CD14-positive monocyte (primary cell): Measurements from ENCODE around the gene AKAP12. TPM values are rescaled to one million over a fixed set of nuclear protein-coding genes. Genes with fewer than 3 reads are reported as not detected.

Source experiments
- DNase-seq, 3 donors: peaks; one replicate each; pipeline ENCODE4 v3.0.0-alpha.2; 2011 to 2022
- H2AFZ ChIP-seq: 2 replicates; pipeline ENCODE4 v1.6.0; 2012; ENCODE audit warnings: mild to moderate bottlenecking, low read depth, low read length, inconsistent platforms; ENCODE audit not compliant: insufficient read depth, poor library complexity, severe bottlenecking
- H3K27ac ChIP-seq, 2 donors: 1 replicate in 1 of 2; 2 replicates in 1 of 2; pipeline ENCODE4 v1.5.1; 2012 to 2013; ENCODE audit warnings: low read length in 2 of 2, control low read depth in 1 of 2, inconsistent platforms in 1 of 2, low read depth in 1 of 2, mild to moderate bottlenecking in 1 of 2
- H3K27me3 ChIP-seq, 2 donors: one replicate each; pipeline versions ENCODE4 v1.6.0 to v1.6.1; 2011 to 2013; ENCODE audit warnings: low read length in 2 of 2; ENCODE audit not compliant: control insufficient read depth in 2 of 2, insufficient read depth in 2 of 2
- H3K36me3 ChIP-seq, 2 donors: replicated peaks in 1 of 2; 1 replicate in 1 of 2; 2 replicates in 1 of 2; pipeline versions ENCODE4 v1.5.1 to v1.6.1; 2012 to 2013; ENCODE audit warnings: low read length in 2 of 2, control low read depth in 1 of 2, inconsistent platforms in 1 of 2, mild to moderate bottlenecking in 1 of 2; ENCODE audit not compliant: insufficient read depth in 2 of 2, control insufficient read depth in 1 of 2
- H3K4me1 ChIP-seq, 2 donors: 1 replicate in 1 of 2; 2 replicates in 1 of 2; pipeline versions ENCODE4 v1.5.1 to v1.6.1; 2012 to 2013; ENCODE audit warnings: low read length in 2 of 2, control low read depth in 1 of 2, inconsistent platforms in 1 of 2, mild to moderate bottlenecking in 1 of 2, moderate library complexity in 1 of 2; ENCODE audit not compliant: insufficient read depth in 2 of 2, control insufficient read depth in 1 of 2
- H3K4me2 ChIP-seq: replicated peaks from 2 replicates; pipeline ENCODE3; 2012; ENCODE audit warnings: low read length, moderate library complexity, mild to moderate bottlenecking; ENCODE audit not compliant: poor library complexity, severe bottlenecking; ENCODE audit errors: extremely low read depth
- H3K4me3 ChIP-seq, 3 experiments: fragments of 200-600 bp in 1 of 3; sonication (generic) in 1 of 3; replicated peaks in 1 of 3; 1 replicate in 2 of 3; 2 replicates in 1 of 3; pipeline ENCODE4 v1.5.1; 2011 to 2013; ENCODE audit warnings: low read length in 3 of 3, mild to moderate bottlenecking in 3 of 3, control low read depth in 2 of 3, low read depth in 2 of 3, inconsistent platforms in 1 of 3, moderate library complexity in 1 of 3
- H3K79me2 ChIP-seq: 2 replicates; pipeline ENCODE4 v1.6.0; 2012; ENCODE audit warnings: mild to moderate bottlenecking, control low read depth, inconsistent platforms, low read length, moderate library complexity; ENCODE audit not compliant: insufficient read depth
- H3K9ac ChIP-seq: 2 replicates; pipeline ENCODE4 v1.6.0; 2017; ENCODE audit warnings: low read length, mild to moderate bottlenecking; ENCODE audit not compliant: insufficient read depth, poor library complexity, severe bottlenecking
- H3K9me3 ChIP-seq, 2 donors: replicated peaks in 1 of 2; 1 replicate in 1 of 2; 2 replicates in 1 of 2; pipeline versions ENCODE4 v1.5.1 to v1.6.1; 2012 to 2013; ENCODE audit warnings: low read length in 2 of 2, control low read depth in 1 of 2; ENCODE audit not compliant: control insufficient read depth in 1 of 2, insufficient read depth in 1 of 2
- H4K20me1 ChIP-seq: 2 replicates; pipeline ENCODE4 v1.6.0; 2012; ENCODE audit warnings: mild to moderate bottlenecking, low read length, control low read depth, moderate library complexity; ENCODE audit not compliant: insufficient read depth
- H3K27ac Mint-ChIP-seq, 7 donors: one replicate each; pipeline ENCODE4 v1.8.0; 2020; ENCODE audit warnings: mild to moderate bottlenecking in 7 of 7, mixed read lengths in 7 of 7, moderate library complexity in 6 of 7, inconsistent platforms in 2 of 7
- H3K27me3 Mint-ChIP-seq, 3 donors: one replicate each; pipeline ENCODE4 v1.8.0; 2021 to 2022; ENCODE audit warnings: low read depth in 3 of 3, mild to moderate bottlenecking in 3 of 3, mixed read lengths in 3 of 3, moderate library complexity in 3 of 3, inconsistent platforms in 1 of 3
- H3K36me3 Mint-ChIP-seq, 2 donors: one replicate each; pipeline ENCODE4 v1.8.0; 2020; ENCODE audit warnings: mixed read lengths in 2 of 2, inconsistent platforms in 1 of 2, mild to moderate bottlenecking in 1 of 2
- H3K4me1 Mint-ChIP-seq: one replicate; pipeline ENCODE4 v1.8.0; 2020; ENCODE audit warnings: mild to moderate bottlenecking, mixed read lengths
- H3K4me3 Mint-ChIP-seq, 2 donors: one replicate each; pipeline ENCODE4 v1.8.0; 2020; ENCODE audit warnings: mild to moderate bottlenecking in 2 of 2, mixed read lengths in 2 of 2, moderate library complexity in 1 of 2
- H3K9me3 Mint-ChIP-seq, 7 donors: one replicate each; pipeline ENCODE4 v1.8.0; 2020 to 2022; ENCODE audit warnings: mixed read lengths in 7 of 7, mild to moderate bottlenecking in 6 of 7, moderate library complexity in 6 of 7, inconsistent platforms in 2 of 7
- CTCF ChIP-seq: fragments of 200-600 bp; IDR thresholded peaks from one replicate; pipeline ENCODE4 v1.8.0; 2022; ENCODE audit warnings: antibody characterized with exemption, mild to moderate bottlenecking
- WGBS: methylation state at CpG from one replicate; pipeline ENCODE4 v1.1.5; 2013; ENCODE audit warnings: missing lambda C conversion rate; ENCODE audit not compliant: insufficient coverage; 5-methylcytosine and 5-hydroxymethylcytosine counted together
- intact Hi-C, 2 donors: fragments of 100-400 bp; cut with micrococcal nuclease; formaldehyde crosslinking; loops; one replicate each; pipeline versions ENCODE4 v1.15.0 to v1.15.1; 2023
- polyA plus RNA-seq, 3 donors: library from polyadenylated mRNA; depleted of rRNA in 1 of 3; unstranded in 2 of 3; stranded (reverse) in 1 of 3; fragments of 300-500 nt in 2 of 3; fragments of >200 nt in 1 of 3; fragmentation: Illumina TruSeq in 2 of 3; gene quantifications; 1 replicate in 2 of 3; 2 replicates in 1 of 3; pipeline ENCODE4 v1.2.3, GENCODE V29; 2012 to 2021

Gene AKAP12
- polyA plus RNA-seq, 3 donors, result 0.01 TPM; not detected in 2

GRCh38 chr6:151384151-151384550 lies 144.4 kb downstream of the AKAP12 start:
- H3K36me3 Mint-ChIP-seq, result peaks cover 14 to 28% of the 10 kb centered on the region in 2 donors
- H2AFZ ChIP-seq, result no peak overlapping the region
- intact Hi-C loops, result no loop called here
- no peak overlapping the region for H3K4me2 ChIP-seq
- no peak overlapping the region for H3K4me3 Mint-ChIP-seq
- H3K4me3 ChIP-seq, result no peak overlapping the region
- DNase-seq, result no peak
- H3K4me1 Mint-ChIP-seq, result peaks cover 47% of the 10 kb centered on the region
- H3K27me3 Mint-ChIP-seq, result no peaks in the 10 kb centered on the region
- H3K4me1 ChIP-seq, result peaks cover 41 to 48% of the 10 kb centered on the region in 2 donors
- no peaks in the 10 kb centered on the region for H4K20me1 ChIP-seq
- WGBS, result 94% methylated on average over 2 of the region's 5 CpGs
- H3K27me3 ChIP-seq, result no peaks in the 10 kb centered on the region
- H3K27ac Mint-ChIP-seq, result no peak overlapping the region
- no peak for TF ChIP-seq CTCF
- peak overlapping the region in 1 of 2 donors; percentile 5 for H3K27ac ChIP-seq
- H3K9me3 Mint-ChIP-seq, result peaks cover 0 to 2% (median 0%) of the 10 kb centered on the region in 7 donors
- peaks cover 89% of the 10 kb centered on the region for H3K79me2 ChIP-seq
- no peaks in the 10 kb centered on the region for H3K9me3 ChIP-seq
- H3K9ac ChIP-seq, result no peak overlapping the region
- H3K36me3 ChIP-seq, result peaks cover 0 to 24% of the 10 kb centered on the region in 2 donors

GRCh38 chr6:151385177-151385576 lies 145.4 kb downstream of the AKAP12 start:
- DNase-seq, result no peak
- H3K27ac Mint-ChIP-seq, result peak overlapping the region in 2 of 7 donors; percentile 5 to 54

More at GRCh38 chr6:151385177-151385576, 145.4 kb downstream of the AKAP12 start:
- H3K4me1 Mint-ChIP-seq, result peaks cover 42% of the 10 kb centered on the region
- no peak overlapping the region for H3K27ac ChIP-seq
- H3K79me2 ChIP-seq, result peaks cover 82% of the 10 kb centered on the region
- no peak for TF ChIP-seq CTCF
- H3K36me3 ChIP-seq, result peaks cover 0 to 24% of the 10 kb centered on the region in 2 donors
- no peak overlapping the region for H3K4me3 Mint-ChIP-seq
- H3K4me2 ChIP-seq, result no peak overlapping the region
- H3K9me3 ChIP-seq, result no peaks in the 10 kb centered on the region
- no peak overlapping the region for H3K9ac ChIP-seq
- H3K9me3 Mint-ChIP-seq, result peaks cover 0 to 2% (median 0%) of the 10 kb centered on the region in 7 donors
- H4K20me1 ChIP-seq, result no peaks in the 10 kb centered on the region
- no peak overlapping the region for H2AFZ ChIP-seq
- H3K27me3 ChIP-seq, result no peaks in the 10 kb centered on the region
- WGBS, result no CpG with 5 or more reads among the region's 1 CpG
- no peak overlapping the region for H3K4me3 ChIP-seq
- intact Hi-C loops, result no loop called here
- H3K4me1 ChIP-seq, result peaks cover 35 to 44% of the 10 kb centered on the region in 2 donors
- H3K36me3 Mint-ChIP-seq, result peaks cover 14 to 28% of the 10 kb centered on the region in 2 donors
- no peaks in the 10 kb centered on the region for H3K27me3 Mint-ChIP-seq
